Stimulated activated CD8-positive, alpha-beta memory T cell treated with anti-CD3 and anti-CD28 coated beads, Interleukin-2, amount 100 ng/mL, for 48 hours (primary cell): Measurements from ENCODE around the gene RBM20.
"Not testable (repeated sequence)": the region's sequence is repeated elsewhere in the genome, so short reads cannot be mapped to it uniquely, and the experiment has no call there.

Experiments
- DNase-seq, 2 donors: peaks; one replicate each; pipeline ENCODE4 v3.0.0-alpha.2; 2020; ENCODE audit warnings: low read depth in 2 of 2

Gene RBM20

GRCh38 chr10:110764378-110764777 lies 120.2 kb downstream of the RBM20 start:
- DNase-seq = no peak

- no peak for DNase-seq
These were observed 120.8 kb downstream of the RBM20 start for GRCh38 chr10:110764793-110765512.

GRCh38 chr10:110765513-110766319 lies 121.6 kb downstream of the RBM20 start:
- DNase-seq = no peak

GRCh38 chr10:110767601-110768000 lies 123.5 kb downstream of the RBM20 start:
- not testable (repeated sequence) for DNase-seq

- DNase-seq = no peak
These were observed 126.1 kb downstream of the RBM20 start for GRCh38 chr10:110770243-110770642.

- DNase-seq = no peak
These were observed 127.3 kb downstream of the RBM20 start for GRCh38 chr10:110771486-110771885.

- DNase-seq = no peak
These were observed 127.9 kb downstream of the RBM20 start for GRCh38 chr10:110771991-110772390.

- DNase-seq = no peak
These were observed 128.4 kb downstream of the RBM20 start for GRCh38 chr10:110772454-110773025.

- DNase-seq = no peak
These were observed 129.5 kb downstream of the RBM20 start for GRCh38 chr10:110773693-110774068.

- no peak for DNase-seq
These were observed 130.2 kb downstream of the RBM20 start for GRCh38 chr10:110774069-110775019.

GRCh38 chr10:110775020-110775375 lies 130.9 kb downstream of the RBM20 start:
- no peak for DNase-seq

- DNase-seq = no peak
These were observed 131.3 kb downstream of the RBM20 start for GRCh38 chr10:110775406-110775805.

GRCh38 chr10:110777017-110777416 lies 132.9 kb downstream of the RBM20 start:
- DNase-seq = no peak

GRCh38 chr10:110777661-110778060 lies 133.5 kb downstream of the RBM20 start:
- DNase-seq = no peak

GRCh38 chr10:110778211-110778610 lies 134.1 kb downstream of the RBM20 start:
- DNase-seq = no peak

- no peak for DNase-seq
These were observed 135.4 kb downstream of the RBM20 start for GRCh38 chr10:110779489-110779888.

GRCh38 chr10:110780704-110781103 lies 136.6 kb downstream of the RBM20 start:
- DNase-seq = no peak

- DNase-seq = no peak
These were observed 137.0 kb downstream of the RBM20 start for GRCh38 chr10:110781139-110781538.

- no peak for DNase-seq
These were observed 138.5 kb downstream of the RBM20 start for GRCh38 chr10:110782616-110783015.

- DNase-seq = peak; percentile 44 to 52
These were observed 139.5 kb downstream of the RBM20 start for GRCh38 chr10:110783509-110784107.

GRCh38 chr10:110784198-110784597 lies 140.1 kb downstream of the RBM20 start:
- no peak for DNase-seq
